Adrenal gland (tissue), 5 donors: Measurements from ENCODE around the gene CCT4.

Experiments used
- CTCF ChIP-seq, 6 experiments: fragments of 450-650 bp in 4 of 6; fragments of 200-600 bp in 2 of 6; sonication (generic) in 1 of 6; IDR thresholded peaks; 1 replicate in 5 of 6; 2 replicates in 1 of 6; pipeline versions ENCODE4 v1.5.1 to v1.8.0; 2016 to 2021; ENCODE audit warnings: antibody characterized with exemption in 6 of 6, mild to moderate bottlenecking in 2 of 6, moderate library complexity in 1 of 6
- POLR2A ChIP-seq, 2 donors: fragments of 450-650 bp; IDR thresholded peaks; one replicate each; pipeline ENCODE4 v1.6.1; 2017; ENCODE audit warnings: antibody characterized with exemption in 2 of 2, mild to moderate bottlenecking in 2 of 2, moderate library complexity in 1 of 2
- donor health status: DM: no; HTN: no; CAD: no.

- no peak for TF ChIP-seq CTCF (IDR thresholded peaks at IDR 0.05)
- no peak for TF ChIP-seq POLR2A (IDR thresholded peaks at IDR 0.05)
These were observed 33.2 kb downstream of the CCT4 start for GRCh38 chr2:61855318-61855613.
